WTC11 (cell line): ENCODE measurements around the gene SYNGR3. TPM values are rescaled to one million over a fixed set of nuclear protein-coding genes. Genes with fewer than 3 reads are reported as not detected.
A peak's percentile ranks its signal among the peaks of the same experiment; 100 is the strongest.

Experiments used
- ATF3 ChIP-seq: sonication (generic); formaldehyde crosslinking; conservative IDR thresholded peaks from 2 replicates; pipeline ENCODE4 v1.8.1; 2022; ENCODE audit warnings: mild to moderate bottlenecking, missing genetic modification reagents
- E2F4 ChIP-seq: sonication (generic); formaldehyde crosslinking; IDR thresholded peaks from 2 replicates; pipeline ENCODE4 v1.8.1; 2022; ENCODE audit warnings: low read depth, mild to moderate bottlenecking, moderate library complexity, missing genetic modification reagents, borderline replicate concordance
- FOXK1 ChIP-seq: sonication (generic); formaldehyde crosslinking; IDR thresholded peaks from 2 replicates; pipeline ENCODE4 v1.8.0; 2022; ENCODE audit warnings: mild to moderate bottlenecking, moderate library complexity, missing genetic modification reagents
- FOXP1 ChIP-seq: sonication (generic); formaldehyde crosslinking; IDR thresholded peaks from 2 replicates; pipeline ENCODE4 v1.8.0; 2022; ENCODE audit warnings: missing genetic modification reagents, mild to moderate bottlenecking, moderate library complexity, borderline replicate concordance
- IRF1 ChIP-seq: sonication (generic); formaldehyde crosslinking; IDR thresholded peaks from 2 replicates; pipeline ENCODE4 v1.8.0; 2023; ENCODE audit warnings: missing genetic modification reagents
- NR1H2 ChIP-seq: sonication (generic); formaldehyde crosslinking; IDR thresholded peaks from 2 replicates; pipeline ENCODE4 v1.9.0; 2021; ENCODE audit warnings: mild to moderate bottlenecking, moderate library complexity, missing genetic modification reagents
- NR3C1 ChIP-seq: sonication (generic); formaldehyde crosslinking; conservative IDR thresholded peaks from 2 replicates; pipeline ENCODE4 v1.8.1; 2023; ENCODE audit warnings: low read depth, mild to moderate bottlenecking, missing genetic modification reagents
- PRDM15 ChIP-seq: sonication (generic); formaldehyde crosslinking; IDR thresholded peaks from 2 replicates; pipeline ENCODE4 v1.8.0; 2022; ENCODE audit warnings: missing genetic modification reagents
- PREB ChIP-seq: sonication (generic); formaldehyde crosslinking; IDR thresholded peaks from 2 replicates; pipeline ENCODE4 v1.8.1; 2022; ENCODE audit warnings: mild to moderate bottlenecking, missing genetic modification reagents, moderate library complexity, borderline replicate concordance
- PRRX2 ChIP-seq: fragments of 250-450 bp; sonication (Bioruptor Pico); IDR thresholded peaks from 2 replicates; pipeline ENCODE4 v1.8.0; 2021; ENCODE audit warnings: mild to moderate bottlenecking
- SMAD3 ChIP-seq: sonication (generic); formaldehyde crosslinking; IDR thresholded peaks from 2 replicates; pipeline ENCODE4 v1.8.0; 2022; ENCODE audit warnings: missing genetic modification reagents, mild to moderate bottlenecking, borderline replicate concordance
- SP1 ChIP-seq: sonication (generic); formaldehyde crosslinking; conservative IDR thresholded peaks from 2 replicates; pipeline ENCODE4 v1.8.1; 2022; ENCODE audit warnings: missing genetic modification reagents
- TP53 ChIP-seq: sonication (generic); formaldehyde crosslinking; IDR thresholded peaks from 2 replicates; pipeline ENCODE4 v1.8.1; 2023; ENCODE audit warnings: mild to moderate bottlenecking, missing genetic modification reagents
- ZNF232 ChIP-seq: sonication (generic); formaldehyde crosslinking; IDR thresholded peaks from 2 replicates; pipeline ENCODE4 v1.8.0; 2022; ENCODE audit warnings: mild to moderate bottlenecking, missing genetic modification reagents
- ZNF425 ChIP-seq: fragments of 250-450 bp; sonication (Bioruptor Pico); conservative IDR thresholded peaks from 2 replicates; pipeline ENCODE4 v1.9.0; 2021; ENCODE audit warnings: mild to moderate bottlenecking
- ZNF671 ChIP-seq: fragments of 250-450 bp; sonication (Bioruptor Pico); IDR thresholded peaks from 2 replicates; pipeline ENCODE4 v1.8.0; 2021; ENCODE audit warnings: mild to moderate bottlenecking
- ZSCAN18 ChIP-seq: fragments of 250-450 bp; sonication (Bioruptor Pico); IDR thresholded peaks from 2 replicates; pipeline ENCODE4 v2.1.2; 2022; ENCODE audit warnings: mild to moderate bottlenecking, moderate library complexity
- total RNA-seq: library from RNA; stranded (reverse); gene quantifications from 3 replicates; pipeline ENCODE4 v1.2.3, GENCODE V29; 2021
- TF ChIP-seq, protein P1 (sequence below): sonication (generic); formaldehyde crosslinking; IDR thresholded peaks from 2 replicates; pipeline ENCODE4 v1.8.1; 2023; ENCODE audit warnings: mild to moderate bottlenecking, moderate library complexity, missing genetic modification reagents
- TF ChIP-seq, protein P2 (sequence below): sonication (generic); formaldehyde crosslinking; IDR thresholded peaks from 2 replicates; pipeline ENCODE4 v1.8.0; 2022; ENCODE audit warnings: mild to moderate bottlenecking, missing genetic modification reagents
- TF ChIP-seq, protein P3 (sequence below): sonication (generic); formaldehyde crosslinking; IDR thresholded peaks from 2 replicates; pipeline ENCODE4 v1.8.1; 2023; ENCODE audit warnings: mild to moderate bottlenecking, missing genetic modification reagents, moderate library complexity

SYNGR3 gene
- total RNA-seq, 1 experiment from 2014 or later: 41.5 TPM

DNA sequence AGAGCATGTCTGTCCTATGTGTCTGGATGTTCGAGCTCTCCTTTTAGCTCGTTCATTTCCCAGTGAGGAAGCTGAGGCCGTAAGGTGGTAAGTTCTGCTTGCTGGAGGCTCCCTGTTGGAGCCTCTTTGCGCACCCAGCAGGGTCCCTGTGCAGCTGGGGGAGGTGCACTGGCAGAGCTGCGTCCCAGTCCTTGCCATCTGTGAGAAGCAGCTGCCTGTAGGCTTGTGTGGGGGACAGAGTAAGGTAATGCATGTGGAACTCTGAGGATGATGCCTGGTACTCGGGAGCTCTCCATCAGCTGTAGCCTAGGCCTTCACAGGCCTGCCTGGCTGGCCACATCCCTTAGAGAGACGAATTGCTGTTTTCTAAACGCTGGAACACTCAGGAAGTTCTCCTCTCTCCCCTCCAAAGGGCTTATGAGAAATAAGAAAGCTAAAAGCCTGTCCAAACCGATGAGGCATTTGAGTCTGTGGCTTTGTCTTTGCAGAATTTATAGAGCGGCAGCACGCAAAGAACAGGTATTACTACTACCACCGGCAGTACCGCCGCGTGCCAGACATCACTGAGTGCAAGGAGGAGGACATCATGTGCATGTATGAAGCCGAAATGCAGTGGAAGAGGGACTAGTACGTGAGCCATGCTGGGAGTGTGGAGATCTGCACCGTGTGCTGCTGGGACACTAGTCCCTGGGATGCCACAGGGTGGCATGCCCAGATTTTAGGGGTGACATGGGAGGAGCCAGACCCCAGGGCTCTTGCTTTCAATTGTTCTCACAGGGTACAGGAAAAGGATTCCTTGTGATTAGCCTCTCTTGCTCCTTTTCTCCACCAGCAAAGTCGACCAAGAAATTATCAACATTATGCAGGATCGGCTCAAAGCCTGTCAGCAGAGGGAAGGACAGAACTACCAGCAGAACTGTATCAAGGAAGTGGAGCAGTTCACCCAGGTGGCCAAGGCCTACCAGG, 28.8 kb upstream of the SYNGR3 start (continued):
- TF ChIP-seq ATF3: no peak
- TF ChIP-seq ZNF671 (CRISPR knock-in tag): peak; percentile 96
- TF ChIP-seq ZSCAN18 (CRISPR knock-in tag): no peak
- no peak for TF ChIP-seq E2F4 (CRISPR knock-in tag)
- peak; percentile 90; the same call in 1 of the 2 replicates for TF ChIP-seq SMAD3 (CRISPR knock-in tag)
- TF ChIP-seq NR3C1 (CRISPR knock-in tag): no peak
- TF ChIP-seq ZNF425 (CRISPR knock-in tag): peak; percentile 90
- TF ChIP-seq NR1H2 (CRISPR knock-in tag): no peak
- TF ChIP-seq FOXK1 (CRISPR knock-in tag): no peak
- TF ChIP-seq PREB (CRISPR knock-in tag): no peak
- TF ChIP-seq PRDM15 (CRISPR knock-in tag): no peak
- peak; percentile 97 for TF ChIP-seq PRRX2 (CRISPR knock-in tag)
- TF ChIP-seq, protein P1, sequence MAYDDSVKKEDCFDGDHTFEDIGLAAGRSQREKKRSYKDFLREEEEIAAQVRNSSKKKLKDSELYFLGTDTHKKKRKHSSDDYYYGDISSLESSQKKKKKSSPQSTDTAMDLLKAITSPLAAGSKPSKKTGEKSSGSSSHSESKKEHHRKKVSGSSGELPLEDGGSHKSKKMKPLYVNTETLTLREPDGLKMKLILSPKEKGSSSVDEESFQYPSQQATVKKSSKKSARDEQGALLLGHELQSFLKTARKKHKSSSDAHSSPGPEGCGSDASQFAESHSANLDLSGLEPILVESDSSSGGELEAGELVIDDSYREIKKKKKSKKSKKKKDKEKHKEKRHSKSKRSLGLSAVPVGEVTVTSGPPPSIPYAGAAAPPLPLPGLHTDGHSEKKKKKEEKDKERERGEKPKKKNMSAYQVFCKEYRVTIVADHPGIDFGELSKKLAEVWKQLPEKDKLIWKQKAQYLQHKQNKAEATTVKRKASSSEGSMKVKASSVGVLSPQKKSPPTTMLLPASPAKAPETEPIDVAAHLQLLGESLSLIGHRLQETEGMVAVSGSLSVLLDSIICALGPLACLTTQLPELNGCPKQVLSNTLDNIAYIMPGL: no peak
- TF ChIP-seq SP1: 0 out of 2 replicates have a peak, but pooled peaks have one; percentile 25
- TF ChIP-seq TP53 (CRISPR knock-in tag): no peak
- TF ChIP-seq, protein P2, sequence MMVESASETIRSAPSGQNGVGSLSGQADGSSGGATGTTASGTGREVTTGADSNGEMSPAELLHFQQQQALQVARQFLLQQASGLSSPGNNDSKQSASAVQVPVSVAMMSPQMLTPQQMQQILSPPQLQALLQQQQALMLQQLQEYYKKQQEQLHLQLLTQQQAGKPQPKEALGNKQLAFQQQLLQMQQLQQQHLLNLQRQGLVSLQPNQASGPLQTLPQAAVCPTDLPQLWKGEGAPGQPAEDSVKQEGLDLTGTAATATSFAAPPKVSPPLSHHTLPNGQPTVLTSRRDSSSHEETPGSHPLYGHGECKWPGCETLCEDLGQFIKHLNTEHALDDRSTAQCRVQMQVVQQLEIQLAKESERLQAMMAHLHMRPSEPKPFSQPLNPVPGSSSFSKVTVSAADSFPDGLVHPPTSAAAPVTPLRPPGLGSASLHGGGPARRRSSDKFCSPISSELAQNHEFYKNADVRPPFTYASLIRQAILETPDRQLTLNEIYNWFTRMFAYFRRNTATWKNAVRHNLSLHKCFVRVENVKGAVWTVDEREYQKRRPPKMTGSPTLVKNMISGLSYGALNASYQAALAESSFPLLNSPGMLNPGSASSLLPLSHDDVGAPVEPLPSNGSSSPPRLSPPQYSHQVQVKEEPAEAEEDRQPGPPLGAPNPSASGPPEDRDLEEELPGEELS: no peak
- TF ChIP-seq, protein P3, sequence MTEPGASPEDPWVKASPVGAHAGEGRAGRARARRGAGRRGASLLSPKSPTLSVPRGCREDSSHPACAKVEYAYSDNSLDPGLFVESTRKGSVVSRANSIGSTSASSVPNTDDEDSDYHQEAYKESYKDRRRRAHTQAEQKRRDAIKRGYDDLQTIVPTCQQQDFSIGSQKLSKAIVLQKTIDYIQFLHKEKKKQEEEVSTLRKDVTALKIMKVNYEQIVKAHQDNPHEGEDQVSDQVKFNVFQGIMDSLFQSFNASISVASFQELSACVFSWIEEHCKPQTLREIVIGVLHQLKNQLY: peak; percentile 17; the same call in 1 of the 2 replicates
- no peak for TF ChIP-seq IRF1 (CRISPR knock-in tag)
- no peak; the same call in 1 of the 2 replicates for TF ChIP-seq FOXP1 (CRISPR knock-in tag)
- TF ChIP-seq ZNF232 (CRISPR knock-in tag): 0 out of 2 replicates have a peak, but pooled peaks have one; percentile 60
